Measurements from ENCODE around the gene ZGPAT.

Gene ZGPAT

GRCh38 chr20:63678667-63679465 lies 29.0 kb upstream of the ZGPAT start:
- no peak for DNase-seq

- no peak for DNase-seq
These were observed 28.0 kb upstream of the ZGPAT start for GRCh38 chr20:63679799-63680305.

- no peak for DNase-seq
These were observed 27.4 kb upstream of the ZGPAT start for GRCh38 chr20:63680427-63680826.

- no peak for DNase-seq
These were observed 26.8 kb upstream of the ZGPAT start for GRCh38 chr20:63680857-63681608.

- DNase-seq: no peak
These were observed 26.2 kb upstream of the ZGPAT start for GRCh38 chr20:63681609-63682142.

GRCh38 chr20:63682384-63683139 lies 25.3 kb upstream of the ZGPAT start:
- no peak for DNase-seq

- DNase-seq: no peak
These were observed 22.4 kb upstream of the ZGPAT start for GRCh38 chr20:63685269-63686026.

GRCh38 chr20:63686094-63686491 lies 21.7 kb upstream of the ZGPAT start:
- no peak for DNase-seq

GRCh38 chr20:63686492-63687321 lies 21.1 kb upstream of the ZGPAT start:
- DNase-seq: peak; percentile 37 to 83

GRCh38 chr20:63687419-63688178 lies 20.2 kb upstream of the ZGPAT start:
- no peak for DNase-seq

GRCh38 chr20:63688228-63689045 lies 19.4 kb upstream of the ZGPAT start:
- DNase-seq: no peak

GRCh38 chr20:63689046-63690002 lies 18.5 kb upstream of the ZGPAT start:
- no peak for DNase-seq

- DNase-seq: no peak
These were observed 17.6 kb upstream of the ZGPAT start for GRCh38 chr20:63690003-63690897.

- DNase-seq: no peak
These were observed 16.7 kb upstream of the ZGPAT start for GRCh38 chr20:63690898-63691710.

- no peak for DNase-seq
These were observed 16.0 kb upstream of the ZGPAT start for GRCh38 chr20:63691711-63692435.
